ENCODE data around the gene DAAM1. TPM values are rescaled to one million over a fixed set of nuclear protein-coding genes. Genes with fewer than 3 reads are reported as not detected.

Gene DAAM1
- total RNA-seq, 1 donor from 2014 or later: 67.6 TPM

DNA sequence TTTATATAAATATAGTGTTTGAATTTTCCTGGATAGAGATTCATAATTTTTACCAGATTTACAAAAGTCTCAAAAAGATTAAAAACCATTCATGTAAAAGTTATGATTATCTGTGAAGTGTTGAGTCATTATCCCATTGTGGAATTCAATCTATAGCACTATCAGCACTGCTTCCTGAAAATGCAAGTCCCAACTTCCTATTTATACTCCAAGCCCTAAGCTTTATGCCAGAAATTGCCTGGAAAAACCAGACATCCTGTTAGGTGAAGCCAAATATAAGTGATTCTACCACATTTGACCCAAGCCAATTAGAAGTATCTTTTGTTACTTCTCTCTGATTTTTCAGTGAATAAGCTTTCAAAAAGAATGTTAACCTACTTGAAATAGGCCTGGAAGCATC is 147.6 kb downstream of the DAAM1 start:
- H3K27ac ChIP-seq: peak overlapping the region; percentile 69 to 83
- peaks cover 0 to 43% of the 10 kb centered on the region in 2 donors for H3K4me1 ChIP-seq
- peaks cover 8 to 16% of the 10 kb centered on the region in 2 donors for H3K36me3 ChIP-seq
- no peaks in the 10 kb centered on the region for H3K9me3 ChIP-seq
- no peaks in the 10 kb centered on the region for H3K27me3 ChIP-seq
- TF ChIP-seq, protein P1, sequence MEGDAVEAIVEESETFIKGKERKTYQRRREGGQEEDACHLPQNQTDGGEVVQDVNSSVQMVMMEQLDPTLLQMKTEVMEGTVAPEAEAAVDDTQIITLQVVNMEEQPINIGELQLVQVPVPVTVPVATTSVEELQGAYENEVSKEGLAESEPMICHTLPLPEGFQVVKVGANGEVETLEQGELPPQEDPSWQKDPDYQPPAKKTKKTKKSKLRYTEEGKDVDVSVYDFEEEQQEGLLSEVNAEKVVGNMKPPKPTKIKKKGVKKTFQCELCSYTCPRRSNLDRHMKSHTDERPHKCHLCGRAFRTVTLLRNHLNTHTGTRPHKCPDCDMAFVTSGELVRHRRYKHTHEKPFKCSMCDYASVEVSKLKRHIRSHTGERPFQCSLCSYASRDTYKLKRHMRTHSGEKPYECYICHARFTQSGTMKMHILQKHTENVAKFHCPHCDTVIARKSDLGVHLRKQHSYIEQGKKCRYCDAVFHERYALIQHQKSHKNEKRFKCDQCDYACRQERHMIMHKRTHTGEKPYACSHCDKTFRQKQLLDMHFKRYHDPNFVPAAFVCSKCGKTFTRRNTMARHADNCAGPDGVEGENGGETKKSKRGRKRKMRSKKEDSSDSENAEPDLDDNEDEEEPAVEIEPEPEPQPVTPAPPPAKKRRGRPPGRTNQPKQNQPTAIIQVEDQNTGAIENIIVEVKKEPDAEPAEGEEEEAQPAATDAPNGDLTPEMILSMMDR (IDR thresholded peaks at IDR 0.05): no peak
- intact Hi-C loops (cut with DNase I): loop anchor here (2.0 to 10.0 kb wide), 2 partner anchors 15 to 61 kb away; no protein-coding TSS in a partner anchor
- no peak overlapping the region for H3K4me3 ChIP-seq
- no peak for DNase-seq (ENCODE audit: low spot score in 2 of 2)

DNA sequence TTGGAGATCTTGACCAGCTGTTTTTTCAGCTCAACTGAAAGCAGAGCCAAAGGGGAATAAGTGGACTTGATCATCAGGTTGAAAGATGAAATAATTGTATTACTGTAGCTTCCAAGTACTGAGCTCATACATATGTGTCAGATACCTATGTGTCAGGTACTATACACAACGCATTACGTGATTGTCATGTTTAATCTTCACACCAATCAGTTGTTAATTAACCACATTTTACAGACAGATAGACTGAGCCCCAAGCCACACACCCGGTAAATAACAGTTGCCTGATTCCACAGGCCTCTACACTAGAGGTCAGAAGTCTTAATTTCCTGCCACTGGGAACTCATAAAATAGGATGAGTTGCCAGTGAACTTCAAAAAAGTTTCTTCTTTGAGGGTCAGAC is 148.2 kb downstream of the DAAM1 start:
- Histone ChIP-seq H3K9me3 (no peaks in the 10 kb centered on the region), H3K27ac (peak overlapping the region; percentile 69 to 83), H3K36me3 (peaks cover 3 to 10% of the 10 kb centered on the region in 2 donors), H3K27me3 (no peaks in the 10 kb centered on the region), H3K4me1 (peaks cover 0 to 45% of the 10 kb centered on the region in 2 donors), H3K4me3 (no peak overlapping the region)
- intact Hi-C loops (cut with DNase I): loop anchor here (2.0 to 10.0 kb wide), 2 partner anchors 16 to 62 kb away; no protein-coding TSS in a partner anchor
- DNase-seq (ENCODE audit: low spot score in 2 of 2): no peak
- TF ChIP-seq, protein P1 (IDR thresholded peaks at IDR 0.05): no peak

DNA sequence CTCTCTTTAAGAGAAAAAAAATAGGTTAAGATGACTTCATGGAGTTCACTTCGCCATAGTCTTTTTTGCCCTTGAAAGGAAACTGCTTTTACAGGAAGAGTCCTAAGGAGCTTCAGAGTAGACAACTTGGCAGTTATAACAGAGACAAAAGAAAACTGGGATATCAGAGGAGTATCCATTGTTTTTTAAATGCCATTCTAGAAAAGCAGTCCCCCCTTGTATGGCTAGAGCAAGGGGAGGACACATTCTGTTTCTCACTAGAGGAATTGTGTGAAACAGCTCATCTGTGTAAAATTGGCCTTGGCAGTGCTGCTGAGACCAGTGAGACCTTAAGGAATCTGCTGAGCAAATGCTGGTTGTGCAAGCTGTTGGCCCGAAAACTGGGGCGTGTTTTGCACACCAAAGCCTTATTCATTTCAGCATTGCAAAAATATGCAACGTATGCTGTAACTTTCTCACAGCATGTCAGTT is 148.7 kb downstream of the DAAM1 start:
- Histone ChIP-seq H3K27me3 (no peaks in the 10 kb centered on the region), H3K4me3 (no peak overlapping the region), H3K27ac (peak overlapping the region; percentile 69 to 83), H3K9me3 (no peaks in the 10 kb centered on the region), H3K4me1 (peaks cover 0 to 50% of the 10 kb centered on the region in 2 donors), H3K36me3 (peaks cover 0 to 5% of the 10 kb centered on the region in 2 donors)
- TF ChIP-seq, protein P1 (IDR thresholded peaks at IDR 0.05): no peak
- intact Hi-C loops (cut with DNase I): loop anchor here (2.0 to 10.0 kb wide), 2 partner anchors 16 to 62 kb away; no protein-coding TSS in a partner anchor
- peak; percentile 14 to 89 for DNase-seq (ENCODE audit: low spot score in 2 of 2)

DNA sequence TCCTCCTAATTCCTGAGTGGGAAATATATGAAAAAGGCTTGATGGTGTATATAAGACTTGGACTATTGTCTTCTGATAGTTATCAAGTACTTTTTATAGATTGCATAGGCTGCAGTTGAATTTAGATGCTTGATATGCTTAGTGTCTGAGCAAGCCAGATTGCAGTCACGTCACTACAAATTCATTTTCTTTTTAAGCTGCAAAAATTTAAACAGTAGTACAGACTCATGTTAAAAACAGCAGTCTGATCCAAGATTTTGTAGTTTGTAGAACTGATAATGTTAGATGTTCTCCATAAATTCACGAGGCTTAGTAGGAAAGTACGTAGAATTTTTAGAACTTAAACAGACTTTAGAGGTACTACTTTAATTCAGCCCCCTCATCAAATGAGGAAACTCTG is 150.3 kb downstream of the DAAM1 start:
- intact Hi-C loops (cut with DNase I): loop anchor here (10.0 kb wide), 1 partner anchor 64 kb away; no protein-coding TSS in a partner anchor
- H3K4me1 ChIP-seq: peaks cover 0 to 49% of the 10 kb centered on the region in 2 donors

DNA sequence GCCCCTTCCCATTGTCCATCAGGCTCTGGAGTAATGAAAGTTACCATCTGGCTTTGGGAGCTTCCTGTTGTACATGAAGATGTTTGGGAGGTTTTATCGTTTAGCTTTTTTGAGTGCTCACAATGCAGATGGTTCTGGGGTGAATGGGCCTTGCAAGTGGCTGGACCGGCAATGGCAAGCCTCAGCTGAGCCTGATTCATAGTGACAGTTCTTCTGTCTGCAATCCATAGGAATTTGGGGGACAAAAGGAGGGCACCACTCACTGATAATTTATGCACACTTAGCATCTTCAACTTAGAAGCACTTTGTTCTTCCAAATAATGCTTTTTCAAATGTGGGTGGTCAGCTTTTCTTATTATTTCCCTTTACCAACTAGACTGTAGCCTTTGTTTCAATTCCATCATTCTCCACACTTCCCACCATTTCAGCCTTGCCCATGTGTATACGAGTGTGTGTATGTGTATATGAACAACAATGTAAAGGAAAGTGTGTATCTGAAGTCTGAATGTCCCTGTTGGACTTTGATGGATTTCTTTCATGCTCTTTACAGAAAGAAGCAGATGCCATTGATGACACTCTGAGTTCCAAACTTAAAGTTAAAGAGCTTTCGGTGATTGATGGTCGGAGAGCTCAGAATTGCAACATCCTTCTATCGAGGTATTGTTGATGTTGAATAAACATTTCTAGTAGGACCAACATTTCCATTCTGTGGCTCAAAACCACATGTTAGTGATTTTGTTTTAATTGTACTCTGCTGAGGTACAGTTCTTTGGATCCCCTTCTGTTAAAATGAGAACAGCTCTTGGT is 151.3 kb downstream of the DAAM1 start:
- Histone ChIP-seq H3K36me3 (peaks cover 0 to 3% of the 10 kb centered on the region in 2 donors), H3K9me3 (no peaks in the 10 kb centered on the region), H3K4me3 (no peak overlapping the region), H3K27me3 (no peaks in the 10 kb centered on the region), H3K27ac (peak overlapping the region; percentile 69 to 83), H3K4me1 (peaks cover 0 to 50% of the 10 kb centered on the region in 2 donors)
- TF ChIP-seq, protein P1 (IDR thresholded peaks at IDR 0.05): no peak
- no peak for DNase-seq (ENCODE audit: low spot score in 2 of 2)
- intact Hi-C loops (cut with DNase I): loop anchor here (10.0 kb wide), 1 partner anchor 65 kb away; no protein-coding TSS in a partner anchor

More for the DNA sequence above, 150.3 kb downstream of the DAAM1 start:
- peaks cover 0 to 3% of the 10 kb centered on the region in 2 donors for H3K36me3 ChIP-seq
- peak overlapping the region; percentile 69 to 83 for H3K27ac ChIP-seq
- no peaks in the 10 kb centered on the region for H3K9me3 ChIP-seq
- no peak for DNase-seq (ENCODE audit: low spot score in 2 of 2)
- H3K4me3 ChIP-seq: no peak overlapping the region
- TF ChIP-seq, protein P1 (IDR thresholded peaks at IDR 0.05): no peak
- no peaks in the 10 kb centered on the region for H3K27me3 ChIP-seq
